ENCODE results near the gene ADAMTS5. TPM values are rescaled to one million over a fixed set of nuclear protein-coding genes. Genes with fewer than 3 reads are reported as not detected.

Gene ADAMTS5
- 0.22 TPM for polyA plus RNA-seq (2013, experiment 1 of 4)
- 0.21 TPM for polyA plus RNA-seq (2013, experiment 2 of 4)
- 0.27 TPM for polyA plus RNA-seq (2013, experiment 3 of 4)
- 0.32 TPM for polyA plus RNA-seq (2013, experiment 4 of 4)

GRCh38 chr21:26967062-26967913 lies at the start of gene ADAMTS5:
Gene ADAMTS5, minus strand, starts transcription at chr21:26967088. Its CDS starts 697 bp downstream, at chr21:26966391.
- Histone ChIP-seq H3K27ac (ENCODE audit: insufficient read depth, low read depth, low read length, poor library complexity, severe bottlenecking) (no peak within 1 kb of the TSS), H3K9me3 (ENCODE audit: control insufficient read depth, low read length) (no peaks in the 10 kb centered on the region), H3K4me1 (ENCODE audit: control insufficient read depth, insufficient read depth, low read length) (no peaks in the 10 kb centered on the region), H3K4me3 (ENCODE audit: insufficient read depth, low read depth, low read length) (peak within 1 kb of the TSS; percentile 50), H3K36me3 (ENCODE audit: control insufficient read depth, insufficient read depth, low read length) (no peaks in the 10 kb centered on the region), H3K27me3 (ENCODE audit: control insufficient read depth, insufficient read depth, low read length, poor library complexity, severe bottlenecking) (peaks cover 46% of the 10 kb centered on the region)
- 0 to 1% methylated on average over 51 to 55 of the region's 55 CpGs for WGBS, 2 experiments

- H3K36me3 ChIP-seq (ENCODE audit: control insufficient read depth, insufficient read depth, low read length): no peaks in the 10 kb centered on the region
- WGBS, 2 experiments: 100% methylated on average over 1 of the region's 1 CpG; no CpG with 5 or more reads in 1 of the 2 experiments
- no peaks in the 10 kb centered on the region for H3K9me3 ChIP-seq (ENCODE audit: control insufficient read depth, low read length)
- no peak overlapping the region for H3K27ac ChIP-seq (ENCODE audit: insufficient read depth, low read depth, low read length, poor library complexity, severe bottlenecking)
- H3K27me3 ChIP-seq (ENCODE audit: control insufficient read depth, insufficient read depth, low read length, poor library complexity, severe bottlenecking): no peaks in the 10 kb centered on the region
- H3K4me3 ChIP-seq (ENCODE audit: insufficient read depth, low read depth, low read length): no peak overlapping the region
- no peaks in the 10 kb centered on the region for H3K4me1 ChIP-seq (ENCODE audit: control insufficient read depth, insufficient read depth, low read length)
Measured at GRCh38 chr21:27001526-27001925, 34.6 kb upstream of the ADAMTS5 start.

- Histone ChIP-seq H3K4me1 (ENCODE audit: control insufficient read depth, insufficient read depth, low read length) (no peaks in the 10 kb centered on the region), H3K27ac (ENCODE audit: insufficient read depth, low read depth, low read length, poor library complexity, severe bottlenecking) (no peak overlapping the region), H3K27me3 (ENCODE audit: control insufficient read depth, insufficient read depth, low read length, poor library complexity, severe bottlenecking) (no peaks in the 10 kb centered on the region), H3K4me3 (ENCODE audit: insufficient read depth, low read depth, low read length) (no peak overlapping the region), H3K9me3 (ENCODE audit: control insufficient read depth, low read length) (no peaks in the 10 kb centered on the region), H3K36me3 (ENCODE audit: control insufficient read depth, insufficient read depth, low read length) (no peaks in the 10 kb centered on the region)
- WGBS, 2 experiments: 92 to 93% methylated on average over 5 of the region's 5 CpGs
Measured at GRCh38 chr21:26983576-26983975, 16.7 kb upstream of the ADAMTS5 start.

- 98 to 99% methylated on average over 2 of the region's 2 CpGs for WGBS, 2 experiments
- Histone ChIP-seq H3K9me3 (ENCODE audit: control insufficient read depth, low read length) (no peaks in the 10 kb centered on the region), H3K27me3 (ENCODE audit: control insufficient read depth, insufficient read depth, low read length, poor library complexity, severe bottlenecking) (no peaks in the 10 kb centered on the region), H3K27ac (ENCODE audit: insufficient read depth, low read depth, low read length, poor library complexity, severe bottlenecking) (no peak overlapping the region), H3K36me3 (ENCODE audit: control insufficient read depth, insufficient read depth, low read length) (no peaks in the 10 kb centered on the region), H3K4me3 (ENCODE audit: insufficient read depth, low read depth, low read length) (no peak overlapping the region), H3K4me1 (ENCODE audit: control insufficient read depth, insufficient read depth, low read length) (no peaks in the 10 kb centered on the region)
Measured at GRCh38 chr21:26982767-26983166, 15.9 kb upstream of the ADAMTS5 start.

- Histone ChIP-seq H3K27ac (ENCODE audit: insufficient read depth, low read depth, low read length, poor library complexity, severe bottlenecking) (no peak overlapping the region), H3K4me3 (ENCODE audit: insufficient read depth, low read depth, low read length) (no peak overlapping the region), H3K36me3 (ENCODE audit: control insufficient read depth, insufficient read depth, low read length) (no peaks in the 10 kb centered on the region), H3K9me3 (ENCODE audit: control insufficient read depth, low read length) (no peaks in the 10 kb centered on the region), H3K27me3 (ENCODE audit: control insufficient read depth, insufficient read depth, low read length, poor library complexity, severe bottlenecking) (no peaks in the 10 kb centered on the region), H3K4me1 (ENCODE audit: control insufficient read depth, insufficient read depth, low read length) (no peaks in the 10 kb centered on the region)
- WGBS, 2 experiments: 85 to 92% methylated on average over 1 to 3 of the region's 3 CpGs
Measured at GRCh38 chr21:26977746-26978145, 10.9 kb upstream of the ADAMTS5 start.

GRCh38 chr21:26973226-26973625 lies 6.3 kb upstream of the ADAMTS5 start:
- H3K36me3 ChIP-seq (ENCODE audit: control insufficient read depth, insufficient read depth, low read length): no peaks in the 10 kb centered on the region
- H3K27ac ChIP-seq (ENCODE audit: insufficient read depth, low read depth, low read length, poor library complexity, severe bottlenecking): no peak overlapping the region
- no peaks in the 10 kb centered on the region for H3K9me3 ChIP-seq (ENCODE audit: control insufficient read depth, low read length)
- no peaks in the 10 kb centered on the region for H3K4me1 ChIP-seq (ENCODE audit: control insufficient read depth, insufficient read depth, low read length)
- no peak overlapping the region for H3K4me3 ChIP-seq (ENCODE audit: insufficient read depth, low read depth, low read length)
- whole genome bisulfite sequencing, 2 experiments: 94 to 100% methylated on average over 2 of the region's 2 CpGs
- peaks cover 9% of the 10 kb centered on the region for H3K27me3 ChIP-seq (ENCODE audit: control insufficient read depth, insufficient read depth, low read length, poor library complexity, severe bottlenecking)

GRCh38 chr21:26972192-26972591 lies 5.3 kb upstream of the ADAMTS5 start:
- WGBS, 2 experiments: 80 to 97% methylated on average over 2 of the region's 2 CpGs
- H3K27ac ChIP-seq (ENCODE audit: insufficient read depth, low read depth, low read length, poor library complexity, severe bottlenecking): no peak overlapping the region

GRCh38 chr21:26969971-26970725 lies 3.3 kb upstream of the ADAMTS5 start:
- no peak overlapping the region for H3K4me3 ChIP-seq (ENCODE audit: insufficient read depth, low read depth, low read length)
- H3K27ac ChIP-seq (ENCODE audit: insufficient read depth, low read depth, low read length, poor library complexity, severe bottlenecking): no peak overlapping the region
- WGBS, 2 experiments: 88% methylated on average over 6 of the region's 6 CpGs
- no peaks in the 10 kb centered on the region for H3K36me3 ChIP-seq (ENCODE audit: control insufficient read depth, insufficient read depth, low read length)
- H3K9me3 ChIP-seq (ENCODE audit: control insufficient read depth, low read length): no peaks in the 10 kb centered on the region
- peaks cover 40% of the 10 kb centered on the region for H3K27me3 ChIP-seq (ENCODE audit: control insufficient read depth, insufficient read depth, low read length, poor library complexity, severe bottlenecking)
- H3K4me1 ChIP-seq (ENCODE audit: control insufficient read depth, insufficient read depth, low read length): no peaks in the 10 kb centered on the region

More at GRCh38 chr21:26972192-26972591, 5.3 kb upstream of the ADAMTS5 start:
- H3K4me3 ChIP-seq (ENCODE audit: insufficient read depth, low read depth, low read length): no peak overlapping the region
- no peaks in the 10 kb centered on the region for H3K36me3 ChIP-seq (ENCODE audit: control insufficient read depth, insufficient read depth, low read length)
- H3K4me1 ChIP-seq (ENCODE audit: control insufficient read depth, insufficient read depth, low read length): no peaks in the 10 kb centered on the region
- H3K27me3 ChIP-seq (ENCODE audit: control insufficient read depth, insufficient read depth, low read length, poor library complexity, severe bottlenecking): peaks cover 19% of the 10 kb centered on the region
- no peaks in the 10 kb centered on the region for H3K9me3 ChIP-seq (ENCODE audit: control insufficient read depth, low read length)

- Histone ChIP-seq H3K4me3 (ENCODE audit: insufficient read depth, low read depth, low read length) (peak overlapping the region; percentile 50), H3K36me3 (ENCODE audit: control insufficient read depth, insufficient read depth, low read length) (no peaks in the 10 kb centered on the region), H3K4me1 (ENCODE audit: control insufficient read depth, insufficient read depth, low read length) (no peaks in the 10 kb centered on the region), H3K27ac (ENCODE audit: insufficient read depth, low read depth, low read length, poor library complexity, severe bottlenecking) (no peak overlapping the region), H3K9me3 (ENCODE audit: control insufficient read depth, low read length) (no peaks in the 10 kb centered on the region), H3K27me3 (ENCODE audit: control insufficient read depth, insufficient read depth, low read length, poor library complexity, severe bottlenecking) (peaks cover 46% of the 10 kb centered on the region)
- 0% methylated on average over 24 of the region's 24 CpGs for WGBS, 2 experiments
Measured at GRCh38 chr21:26966649-26967061, 233 bp downstream of the ADAMTS5 start.

Data from ectodermal cell (in vitro differentiated cells).